Ovary (tissue), 3 donors: ENCODE measurements around the gene STX18.

Experiments used
- POLR2A ChIP-seq: fragments of 450-650 bp; IDR thresholded peaks from one replicate; pipeline ENCODE4 v1.6.1; 2017; ENCODE audit warnings: antibody characterized with exemption, mild to moderate bottlenecking, moderate library complexity
- TF ChIP-seq, protein P1 (sequence below), 3 donors: fragments of 450-650 bp in 2 of 3; fragments of 200-600 bp in 1 of 3; IDR thresholded peaks; one replicate each; pipeline versions ENCODE4 v1.5.1 to v1.8.0; 2016 to 2022; ENCODE audit warnings: antibody characterized with exemption in 3 of 3, mild to moderate bottlenecking in 1 of 3
- donor health status: DM: no; HTN: no; CAD: no.

DNA sequence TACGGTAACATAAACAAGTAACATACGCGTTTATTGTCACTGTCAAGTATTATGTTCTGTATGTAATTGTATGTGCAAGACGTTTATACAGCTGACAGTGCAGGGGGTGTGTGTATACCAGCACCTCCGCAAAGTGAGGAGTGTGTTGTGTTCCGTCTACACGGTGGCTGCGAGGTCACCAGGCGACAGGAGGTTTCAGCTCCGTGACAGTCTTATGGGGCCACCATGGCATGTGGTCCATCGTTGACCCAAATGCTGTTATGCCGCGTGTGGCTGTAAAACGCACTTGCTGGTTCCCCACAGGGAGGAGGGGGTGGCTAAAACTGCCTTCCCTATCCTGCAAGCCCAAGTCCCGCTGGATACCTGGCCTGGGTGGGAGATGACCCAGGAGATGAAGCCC lies 129.9 kb downstream of the STX18 start:
- TF ChIP-seq, protein P1, sequence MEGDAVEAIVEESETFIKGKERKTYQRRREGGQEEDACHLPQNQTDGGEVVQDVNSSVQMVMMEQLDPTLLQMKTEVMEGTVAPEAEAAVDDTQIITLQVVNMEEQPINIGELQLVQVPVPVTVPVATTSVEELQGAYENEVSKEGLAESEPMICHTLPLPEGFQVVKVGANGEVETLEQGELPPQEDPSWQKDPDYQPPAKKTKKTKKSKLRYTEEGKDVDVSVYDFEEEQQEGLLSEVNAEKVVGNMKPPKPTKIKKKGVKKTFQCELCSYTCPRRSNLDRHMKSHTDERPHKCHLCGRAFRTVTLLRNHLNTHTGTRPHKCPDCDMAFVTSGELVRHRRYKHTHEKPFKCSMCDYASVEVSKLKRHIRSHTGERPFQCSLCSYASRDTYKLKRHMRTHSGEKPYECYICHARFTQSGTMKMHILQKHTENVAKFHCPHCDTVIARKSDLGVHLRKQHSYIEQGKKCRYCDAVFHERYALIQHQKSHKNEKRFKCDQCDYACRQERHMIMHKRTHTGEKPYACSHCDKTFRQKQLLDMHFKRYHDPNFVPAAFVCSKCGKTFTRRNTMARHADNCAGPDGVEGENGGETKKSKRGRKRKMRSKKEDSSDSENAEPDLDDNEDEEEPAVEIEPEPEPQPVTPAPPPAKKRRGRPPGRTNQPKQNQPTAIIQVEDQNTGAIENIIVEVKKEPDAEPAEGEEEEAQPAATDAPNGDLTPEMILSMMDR (IDR thresholded peaks at IDR 0.05), result no peak
- no peak for TF ChIP-seq POLR2A
